GM19193 (cell line): Measurements from ENCODE around the gene PCK2.

Experiments used
- POLR2A ChIP-seq: IDR thresholded peaks from 4 replicates; pipeline ENCODE4 v1.6.1; 2011; ENCODE audit not compliant: insufficient read depth, insufficient read length; ENCODE audit errors: extremely low read depth

The PCK2 gene

GRCh38 chr14:24058951-24059475 is 35.1 kb upstream of the PCK2 start:
- no peak for TF ChIP-seq POLR2A

GRCh38 chr14:24059841-24060388 is 34.2 kb upstream of the PCK2 start:
- no peak for TF ChIP-seq POLR2A

- no peak for TF ChIP-seq POLR2A
These were observed 33.7 kb upstream of the PCK2 start for GRCh38 chr14:24060443-24060842.

- TF ChIP-seq POLR2A, result no peak
These were observed 32.9 kb upstream of the PCK2 start for GRCh38 chr14:24060984-24061913.

DNA sequence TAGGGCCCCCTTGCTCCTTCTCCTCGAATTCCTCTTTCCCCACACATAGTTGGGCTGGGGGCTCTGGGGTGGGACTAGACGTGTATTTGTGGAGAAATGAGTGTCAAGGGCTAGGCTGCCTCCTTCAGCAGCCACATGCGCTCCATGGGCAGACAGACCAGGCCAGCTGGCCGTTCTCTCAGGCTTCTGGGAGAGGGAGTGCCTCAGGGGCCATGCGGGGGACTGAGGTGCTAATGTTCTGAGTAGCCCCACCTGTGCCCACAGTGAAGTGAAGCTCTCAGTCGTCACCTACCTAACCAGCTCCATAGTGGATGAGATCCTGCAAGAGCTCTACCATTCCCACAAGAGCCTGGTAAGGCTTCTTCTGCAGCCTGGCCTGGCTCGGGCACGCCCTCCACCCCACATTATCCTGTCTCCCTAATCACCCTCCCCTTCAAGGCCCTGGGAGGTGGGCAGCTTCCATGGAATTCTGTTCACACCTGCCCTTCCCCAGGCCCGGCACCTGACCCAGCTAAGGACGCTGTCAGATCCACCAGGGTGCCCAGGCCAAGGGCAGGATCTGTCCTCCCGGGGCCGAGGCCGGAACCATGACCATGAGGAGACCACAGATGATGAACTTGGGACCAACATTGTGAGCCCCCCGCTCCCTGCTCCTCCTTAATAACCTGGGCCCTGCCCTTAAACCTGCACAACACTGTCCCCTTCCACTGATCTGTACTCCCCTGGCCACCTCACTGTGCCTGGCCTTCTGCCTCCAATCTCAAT is 31.7 kb upstream of the PCK2 start:
- TF ChIP-seq POLR2A, result no peak

- no peak for TF ChIP-seq POLR2A
These were observed 30.8 kb upstream of the PCK2 start for GRCh38 chr14:24063263-24063836.

DNA sequence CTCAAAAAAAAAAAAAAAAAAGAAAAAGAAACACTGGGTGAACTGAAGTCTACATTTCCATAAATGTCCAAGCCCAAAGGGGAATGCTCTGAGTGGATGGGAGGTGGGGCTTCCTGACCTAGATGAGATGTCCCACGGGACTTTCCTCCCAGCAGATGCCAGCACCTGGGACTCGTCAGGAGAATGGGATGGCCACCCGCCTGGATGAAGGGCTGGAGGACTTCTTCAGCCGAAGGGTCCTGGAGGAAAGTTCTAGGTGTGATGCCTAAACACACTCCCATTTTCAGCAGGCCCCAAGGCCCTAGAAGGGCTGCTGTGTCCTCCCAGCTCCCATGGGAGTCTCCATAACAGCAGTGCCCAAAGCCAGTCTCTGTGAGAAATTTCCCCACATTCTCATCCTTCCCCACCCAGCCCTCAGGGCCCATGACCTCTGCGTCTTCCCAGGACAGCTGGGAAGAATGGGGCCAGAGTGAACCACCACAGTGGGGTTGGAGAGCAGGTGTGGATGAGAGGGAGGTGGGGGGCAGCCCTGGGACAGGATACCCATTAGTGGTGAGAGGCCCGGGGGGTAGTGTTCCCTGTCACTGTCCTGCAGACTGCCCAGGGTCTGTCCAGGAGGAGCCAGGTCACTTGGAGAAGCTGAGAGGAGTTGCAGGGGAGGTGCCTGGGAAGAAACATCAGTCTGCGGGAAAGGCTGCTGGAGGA is 29.9 kb upstream of the PCK2 start:
- TF ChIP-seq POLR2A, result no peak

DNA sequence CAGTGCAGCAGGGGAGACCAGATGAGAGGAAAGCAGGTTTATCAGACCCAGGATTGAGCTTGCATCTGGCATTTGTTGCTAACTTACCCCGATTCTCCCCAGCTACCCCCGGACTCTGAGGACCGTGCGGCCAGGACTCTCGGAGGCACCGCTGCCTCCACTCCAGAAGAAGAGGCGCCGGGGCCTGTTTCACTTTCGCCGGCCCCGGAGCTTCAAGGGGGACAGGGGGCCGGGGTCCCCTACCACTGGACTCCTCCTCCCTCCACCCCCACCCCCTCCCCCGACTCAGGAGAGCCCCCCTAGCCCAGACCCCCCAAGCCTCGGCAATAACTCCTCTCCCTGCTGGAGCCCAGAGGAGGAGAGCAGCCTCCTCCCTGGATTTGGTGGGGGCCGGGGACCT is 29.3 kb upstream of the PCK2 start:
- no peak for TF ChIP-seq POLR2A

GRCh38 chr14:24065408-24065807 is 28.7 kb upstream of the PCK2 start:
- TF ChIP-seq POLR2A, result no peak

- no peak for TF ChIP-seq POLR2A
These were observed 27.5 kb upstream of the PCK2 start for GRCh38 chr14:24066496-24067132.

DNA sequence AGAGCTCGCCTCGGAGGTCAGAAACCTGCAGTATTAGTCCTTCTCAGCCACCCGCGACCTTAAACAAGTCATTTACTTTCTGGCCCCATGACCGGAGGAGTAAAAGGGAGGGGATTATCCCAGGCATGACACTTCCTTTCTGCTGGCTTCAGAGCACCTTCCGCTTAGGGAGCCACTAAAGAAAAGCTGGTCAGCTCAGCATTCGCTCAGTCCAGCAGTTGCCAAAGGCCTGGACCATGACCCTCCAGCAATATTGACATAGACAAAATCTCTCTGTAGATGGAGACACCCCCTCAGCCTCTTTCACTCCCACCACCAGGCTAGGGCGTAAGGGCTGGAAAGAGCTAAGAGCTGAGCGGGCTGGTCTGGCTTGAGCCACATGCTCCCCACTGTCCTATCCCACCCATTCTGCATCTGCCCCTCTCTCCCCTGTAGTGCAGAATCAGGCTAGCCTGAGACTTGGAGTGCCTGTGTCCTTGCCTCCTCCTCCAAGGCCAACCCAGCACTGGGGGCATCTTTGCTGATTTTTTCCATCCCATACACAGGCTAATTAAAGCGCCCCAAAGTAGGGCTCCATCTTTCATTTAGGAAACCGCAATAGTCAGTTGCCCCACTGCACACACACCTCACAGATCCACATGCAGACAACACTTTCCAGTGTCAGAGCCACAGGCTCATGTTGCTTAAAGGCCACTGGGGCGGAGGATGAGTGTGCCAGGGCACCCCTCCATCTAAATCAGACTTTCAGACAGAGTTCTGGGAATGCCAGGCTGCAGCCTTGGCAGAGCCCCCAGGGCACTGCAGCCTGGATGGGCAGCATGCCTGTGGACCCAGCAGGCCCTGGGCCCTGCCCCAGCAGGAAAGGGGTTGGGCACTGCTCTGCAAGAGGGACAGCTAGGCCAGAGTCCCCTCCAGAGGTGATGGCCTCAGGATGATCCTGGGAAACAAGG is 26.7 kb upstream of the PCK2 start:
- TF ChIP-seq POLR2A, result no peak

DNA sequence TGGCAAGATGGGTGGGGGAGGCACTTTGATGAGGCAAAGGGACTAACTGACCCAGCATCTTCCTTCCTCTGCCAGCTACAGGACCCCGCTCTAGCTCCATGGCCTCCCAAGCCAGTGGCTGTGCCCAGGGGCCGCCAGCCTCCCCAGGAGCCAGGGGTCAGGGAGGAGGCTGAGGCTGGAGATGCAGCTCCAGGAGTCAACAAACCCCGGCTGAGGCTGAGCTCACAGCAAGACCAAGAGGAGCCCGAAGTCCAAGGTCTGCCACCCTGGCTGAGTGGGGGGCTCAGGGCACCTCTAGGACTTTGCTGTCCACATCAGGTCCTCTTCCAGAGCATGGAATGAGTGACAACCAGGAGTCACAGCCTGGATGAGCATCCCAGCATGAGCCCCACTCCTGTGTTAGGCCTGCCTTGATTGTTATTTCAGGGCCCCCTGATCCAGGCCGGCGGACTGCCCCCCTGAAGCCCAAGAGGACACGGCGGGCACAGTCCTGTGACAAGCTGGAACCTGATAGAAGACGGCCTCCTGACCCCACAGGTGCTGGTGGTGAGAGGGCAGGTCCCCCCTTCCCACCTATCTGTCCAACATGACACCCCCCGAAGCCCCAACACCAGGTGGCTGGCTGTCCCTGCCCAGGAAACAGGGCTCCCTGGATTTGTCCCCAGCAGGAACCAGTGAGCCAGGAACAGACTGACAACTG is 25.2 kb upstream of the PCK2 start:
- no peak for TF ChIP-seq POLR2A
